ENCODE measurements around the gene FXYD5. TPM values are rescaled to one million over a fixed set of nuclear protein-coding genes. Genes with fewer than 3 reads are reported as not detected.

Gene FXYD5
- total and polyA plus RNA-seq, 2 donors (not counting 3 experiments of a cell fraction or from before 2014, with no cell fraction given): 223 to 290 TPM

- dilution Hi-C loops (cut with MboI; ENCODE audit: extremely low pct_ligation_motif_present, low sequenced_read_pairs) (no loop called here), intact Hi-C loops (cut with micrococcal nuclease) (no loop called here)
- FAIRE-seq: no peak
- Histone ChIP-seq H3K9ac (replicated peaks; ENCODE audit: extremely low read depth, insufficient read depth, low read length) (no peak overlapping the region), H3K79me2 (ENCODE audit: control insufficient read depth, insufficient read depth, low read length) (no peaks in the 10 kb centered on the region), H4K20me1 (replicated peaks; ENCODE audit: control insufficient read depth, extremely low read depth, insufficient read depth, low read length) (no peaks in the 10 kb centered on the region), H3K9me3 (replicated peaks; ENCODE audit: control insufficient read depth, insufficient read depth, low read length) (no peaks in the 10 kb centered on the region), H2AFZ (ENCODE audit: low read depth, low read length) (no peak overlapping the region), H3K4me2 (ENCODE audit: insufficient read depth, low read length) (no peak overlapping the region), H3K36me3 (ENCODE audit: control insufficient read depth in 2 of 2, extremely low read depth in 1 of 2, insufficient read depth in 2 of 2, low read length in 2 of 2) (no peaks in the 10 kb centered on the region), H3K4me1 (ENCODE audit: control insufficient read depth, extremely low read depth, insufficient read depth, low read length) (peaks cover 3% of the 10 kb centered on the region), H3K4me3 (replicated peaks in 1 of 3; ENCODE audit: insufficient read depth in 1 of 3, low read depth in 1 of 3, low read length in 3 of 3) (no peak overlapping the region), H3K27me3 (ENCODE audit: control insufficient read depth in 2 of 2, insufficient read depth in 2 of 2, low read length in 2 of 2) (no peaks in the 10 kb centered on the region), H3K9me1 (replicated peaks; ENCODE audit: control insufficient read depth, extremely low read depth, insufficient read depth, low read length) (no peaks in the 10 kb centered on the region), H3K27ac (ENCODE audit: insufficient read depth, low read depth, low read length) (no peak overlapping the region)
- TF ChIP-seq POLR2A (IDR thresholded peaks at IDR 0.05; ENCODE audit: low read depth, low read length) (no peak), MYC (IDR thresholded peaks at IDR 0.05; ENCODE audit: low read depth, low read length) (no peak), JUN (IDR thresholded peaks at IDR 0.05; ENCODE audit: borderline replicate concordance, insufficient read depth, insufficient read length, low read depth) (no peak), GATA2 (IDR thresholded peaks at IDR 0.05; ENCODE audit: insufficient read depth, insufficient read length, low read depth, low read length) (no peak), POLR2AphosphoS5 (IDR thresholded peaks at IDR 0.05; ENCODE audit: insufficient read depth, low read depth, low read length) (no peak), CTCF (IDR thresholded peaks at IDR 0.05; ENCODE audit: extremely low read depth in 1 of 2, insufficient read depth in 1 of 2, low read depth in 1 of 2, low read length in 2 of 2) (no peak), MAX (IDR thresholded peaks at IDR 0.05; ENCODE audit: insufficient read depth, insufficient read length) (no peak), EZH2 (IDR thresholded peaks at IDR 0.05; ENCODE audit: borderline replicate concordance, low read depth, low read length, severe bottlenecking) (no peak), FOS (IDR thresholded peaks at IDR 0.05; ENCODE audit: borderline replicate concordance, insufficient read depth, low read length) (no peak)
- no TSS peak for BruUV-seq (replicated peaks)
- no peak for DNase-seq (ENCODE audit: low read depth, low spot score)
- CTCF ChIA-PET: interaction anchor here (2.3 kb wide), 1 partner anchor 15 kb away, joined by 12 read pairs; the partner anchor contains the start of gene LGI4
- POLR2A ChIA-PET: no interaction called here
Observed at GRCh38 chr19:35120492-35120891, 34.0 kb upstream of the FXYD5 start.

Measured in endothelial cell of umbilical vein (primary cell).